ENCODE data around the gene CCDC188.

DNA sequence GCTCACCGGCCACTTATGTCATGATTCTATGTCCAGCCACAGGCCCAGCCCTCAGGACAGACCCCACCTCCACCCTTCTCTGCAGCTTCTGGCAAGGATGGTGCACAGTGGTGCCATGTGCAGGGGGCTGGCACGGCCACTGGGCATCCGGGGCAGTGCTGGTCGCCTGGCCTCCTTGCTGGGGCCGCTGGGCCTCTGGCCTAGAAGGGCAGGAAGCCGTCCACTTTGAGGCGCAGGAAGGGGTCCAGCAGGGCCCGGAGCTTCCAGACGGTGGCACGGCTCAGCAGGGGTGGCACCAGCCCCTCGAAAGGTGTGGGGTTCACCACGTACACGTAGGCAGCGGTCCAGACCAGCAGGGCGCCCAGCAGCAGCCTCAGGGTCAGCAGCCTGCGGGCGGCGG is 2.4 kb downstream of the CCDC188 start:
- TF ChIP-seq POLR2A (IDR thresholded peaks at IDR 0.05): no peak
- TF ChIP-seq, protein P1, sequence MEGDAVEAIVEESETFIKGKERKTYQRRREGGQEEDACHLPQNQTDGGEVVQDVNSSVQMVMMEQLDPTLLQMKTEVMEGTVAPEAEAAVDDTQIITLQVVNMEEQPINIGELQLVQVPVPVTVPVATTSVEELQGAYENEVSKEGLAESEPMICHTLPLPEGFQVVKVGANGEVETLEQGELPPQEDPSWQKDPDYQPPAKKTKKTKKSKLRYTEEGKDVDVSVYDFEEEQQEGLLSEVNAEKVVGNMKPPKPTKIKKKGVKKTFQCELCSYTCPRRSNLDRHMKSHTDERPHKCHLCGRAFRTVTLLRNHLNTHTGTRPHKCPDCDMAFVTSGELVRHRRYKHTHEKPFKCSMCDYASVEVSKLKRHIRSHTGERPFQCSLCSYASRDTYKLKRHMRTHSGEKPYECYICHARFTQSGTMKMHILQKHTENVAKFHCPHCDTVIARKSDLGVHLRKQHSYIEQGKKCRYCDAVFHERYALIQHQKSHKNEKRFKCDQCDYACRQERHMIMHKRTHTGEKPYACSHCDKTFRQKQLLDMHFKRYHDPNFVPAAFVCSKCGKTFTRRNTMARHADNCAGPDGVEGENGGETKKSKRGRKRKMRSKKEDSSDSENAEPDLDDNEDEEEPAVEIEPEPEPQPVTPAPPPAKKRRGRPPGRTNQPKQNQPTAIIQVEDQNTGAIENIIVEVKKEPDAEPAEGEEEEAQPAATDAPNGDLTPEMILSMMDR (IDR thresholded peaks at IDR 0.05): no peak

Data from adrenal gland (tissue), 5 donors.